ENCODE results near the gene OR7G3. TPM values are rescaled to one million over a fixed set of nuclear protein-coding genes. Genes with fewer than 3 reads are reported as not detected.

Gene OR7G3
- total and polyA plus RNA-seq, 2 of the 8 experiments (the other 6 are each of a cell fraction or from before 2014, with no cell fraction given), result not detected

- no peak overlapping the region for H3K27ac ChIP-seq (ENCODE audit: low read depth, low read length)
- FAIRE-seq (no peak), DNase-seq (ENCODE audit: low read depth in 1 of 2, low spot score in 2 of 2) (no peak)
- H4K8ac ChIP-seq (ENCODE audit: extremely low read depth, insufficient read depth, low read length), result no peak overlapping the region
- no peak overlapping the region for H2BK15ac ChIP-seq (ENCODE audit: low read length)
- H3K4me2 ChIP-seq (ENCODE audit: insufficient read depth in 1 of 2, low read depth in 2 of 2, low read length in 2 of 2), result no peak overlapping the region
- H3K14ac ChIP-seq (ENCODE audit: insufficient read length), result no peak overlapping the region
- POLR2A ChIA-PET (ENCODE audit: partially characterized antibody), result no interaction called here
- H3K9me3 ChIP-seq (ENCODE audit: insufficient read depth in 2 of 2, low read depth in 1 of 2, low read length in 1 of 2), result peaks cover 15 to 25% of the 10 kb centered on the region in 2 experiments
- H3K56ac ChIP-seq (replicated peaks; ENCODE audit: insufficient read length, low read depth, low read length), result no peak overlapping the region
- no peak overlapping the region for H4K91ac ChIP-seq (replicated peaks; ENCODE audit: insufficient read length, low read length)
- no peaks in the 10 kb centered on the region for H3K23me2 ChIP-seq (ENCODE audit: low read depth, low read length)
- no peak overlapping the region for H4K5ac ChIP-seq (ENCODE audit: insufficient read length, low read depth, low read length)
- H3K79me1 ChIP-seq (ENCODE audit: low read depth, low read length), result peaks cover 11% of the 10 kb centered on the region
- H2AFZ ChIP-seq (ENCODE audit: low read length), result no peak overlapping the region
- H2AK5ac ChIP-seq (ENCODE audit: low read depth, low read length), result no peak overlapping the region
- H3K4me3 ChIP-seq (ENCODE audit: extremely low read depth in 1 of 4, insufficient read depth in 2 of 4, low read depth in 3 of 4, low read length in 4 of 4), result no peak overlapping the region
- no peak overlapping the region for H2BK5ac ChIP-seq (ENCODE audit: low read depth, low read length)
- peaks cover 29 to 67% of the 10 kb centered on the region in 2 experiments for H3K79me2 ChIP-seq (ENCODE audit: control insufficient read depth in 1 of 2, insufficient read depth in 2 of 2, low read length in 2 of 2)
- H4K20me1 ChIP-seq (replicated peaks in 1 of 2; ENCODE audit: control insufficient read depth in 1 of 2, insufficient read depth in 2 of 2, low read length in 2 of 2), result peaks cover 3 to 11% of the 10 kb centered on the region in 2 experiments
- H3K36me3 ChIP-seq (ENCODE audit: control insufficient read depth in 2 of 4, insufficient read depth in 4 of 4, low read length in 3 of 4), result peaks cover 23 to 76% (median 51%) of the 10 kb centered on the region in 4 experiments
- WGBS, 2 experiments (ENCODE audit: extremely low coverage in 1 of 2, insufficient coverage in 1 of 2, insufficient read length in 1 of 2, insufficient replicate concordance in 2 of 2, low coverage in 1 of 2, low lambda C conversion rate in 2 of 2, missing lambda C conversion rate in 1 of 2), result 89% methylated on average over 4 of the region's 4 CpGs; no CpG with 5 or more reads in 1 of the 2 experiments
- H2BK20ac ChIP-seq (ENCODE audit: low read length), result no peak overlapping the region
- H3K27me3 ChIP-seq (replicated peaks in 1 of 4; ENCODE audit: control insufficient read depth in 3 of 4, extremely low read depth in 1 of 4, insufficient read depth in 3 of 4, low read length in 3 of 4), result no peaks in the 10 kb centered on the region
- CTCF ChIA-PET (ENCODE audit: partially characterized antibody), result no interaction called here
- H3K4ac ChIP-seq (replicated peaks; ENCODE audit: insufficient read length, low read depth, low read length), result no peak overlapping the region
- H3K4me1 ChIP-seq (replicated peaks in 1 of 4; ENCODE audit: control insufficient read depth in 3 of 4, insufficient read depth in 4 of 4, low read length in 3 of 4), result no peaks in the 10 kb centered on the region
- H2BK12ac ChIP-seq (ENCODE audit: low read depth, low read length), result no peak overlapping the region
- H3K9ac ChIP-seq (replicated peaks in 1 of 4; ENCODE audit: extremely low read depth in 1 of 4, low read depth in 3 of 4, low read length in 3 of 4), result no peak overlapping the region; a peak in 1 of 7 replicates
- H2BK120ac ChIP-seq (replicated peaks; ENCODE audit: low read depth, low read length), result no peak overlapping the region
- no peak overlapping the region for H3K23ac ChIP-seq (ENCODE audit: insufficient read length)
- no peak overlapping the region for H3K18ac ChIP-seq (ENCODE audit: extremely low read depth, low read length)
- TF ChIP-seq EZH2 (IDR thresholded peaks at IDR 0.05; ENCODE audit: low read depth, low read length, severe bottlenecking) (no peak), JUN (IDR thresholded peaks at IDR 0.05; ENCODE audit: low read depth, low read length) (no peak), RFX5 (IDR thresholded peaks at IDR 0.05; ENCODE audit: borderline replicate concordance, low read depth, low read length) (no peak), PHF8 (conservative IDR thresholded peaks at IDR 0.05; ENCODE audit: low read depth, low read length) (no peak), CREB1 (IDR thresholded peaks at IDR 0.05) (no peak), CEBPB (IDR thresholded peaks at IDR 0.05; ENCODE audit: low read depth, low read length) (no peak), POLR2AphosphoS5 (IDR thresholded peaks at IDR 0.05; ENCODE audit: low read depth, low read length) (no peak), NRF1 (IDR thresholded peaks at IDR 0.05; ENCODE audit: low read depth, low read length) (no peak), TBP (IDR thresholded peaks at IDR 0.05; ENCODE audit: low read depth, low read length) (no peak), RBBP5 (IDR thresholded peaks at IDR 0.05; ENCODE audit: borderline replicate concordance, low read depth, low read length) (no peak), SP2 (IDR thresholded peaks at IDR 0.05; ENCODE audit: low read length) (no peak), SP4 (IDR thresholded peaks at IDR 0.05; ENCODE audit: low read length) (no peak), ATF3 (IDR thresholded peaks at IDR 0.05; ENCODE audit: insufficient read depth, low read depth, low read length) (no peak), CTBP2 (IDR thresholded peaks at IDR 0.05; ENCODE audit: borderline replicate concordance, insufficient read depth, insufficient read length, low read length) (no peak), SIRT6 (IDR thresholded peaks at IDR 0.05; ENCODE audit: low read length) (no peak), SUZ12 (IDR thresholded peaks at IDR 0.05; ENCODE audit: low read length) (no peak)
Observed at GRCh38 chr19:9155591-9155990, 28.8 kb upstream of the OR7G3 start.

Data from H1 (cell line).